Fibroblast of pulmonary artery (primary cell): Measurements from ENCODE around the gene TES.

Experiments
- DNase-seq: peaks from one replicate; pipeline ENCODE4 v3.0.0-alpha.2; 2010; ENCODE audit warnings: low read depth
- H3K4me3 ChIP-seq: replicated peaks from 2 replicates; pipeline ENCODE4 v1.5.1; 2011; ENCODE audit warnings: low read depth, mild to moderate bottlenecking, control low read depth, low read length, moderate library complexity
- TF ChIP-seq, protein P1 (sequence below): IDR thresholded peaks from 2 replicates; pipeline ENCODE4 v1.5.1; 2011; ENCODE audit warnings: mild to moderate bottlenecking, control low read depth, low read length, inconsistent platforms; ENCODE audit errors: missing control alignments

Gene TES

DNA sequence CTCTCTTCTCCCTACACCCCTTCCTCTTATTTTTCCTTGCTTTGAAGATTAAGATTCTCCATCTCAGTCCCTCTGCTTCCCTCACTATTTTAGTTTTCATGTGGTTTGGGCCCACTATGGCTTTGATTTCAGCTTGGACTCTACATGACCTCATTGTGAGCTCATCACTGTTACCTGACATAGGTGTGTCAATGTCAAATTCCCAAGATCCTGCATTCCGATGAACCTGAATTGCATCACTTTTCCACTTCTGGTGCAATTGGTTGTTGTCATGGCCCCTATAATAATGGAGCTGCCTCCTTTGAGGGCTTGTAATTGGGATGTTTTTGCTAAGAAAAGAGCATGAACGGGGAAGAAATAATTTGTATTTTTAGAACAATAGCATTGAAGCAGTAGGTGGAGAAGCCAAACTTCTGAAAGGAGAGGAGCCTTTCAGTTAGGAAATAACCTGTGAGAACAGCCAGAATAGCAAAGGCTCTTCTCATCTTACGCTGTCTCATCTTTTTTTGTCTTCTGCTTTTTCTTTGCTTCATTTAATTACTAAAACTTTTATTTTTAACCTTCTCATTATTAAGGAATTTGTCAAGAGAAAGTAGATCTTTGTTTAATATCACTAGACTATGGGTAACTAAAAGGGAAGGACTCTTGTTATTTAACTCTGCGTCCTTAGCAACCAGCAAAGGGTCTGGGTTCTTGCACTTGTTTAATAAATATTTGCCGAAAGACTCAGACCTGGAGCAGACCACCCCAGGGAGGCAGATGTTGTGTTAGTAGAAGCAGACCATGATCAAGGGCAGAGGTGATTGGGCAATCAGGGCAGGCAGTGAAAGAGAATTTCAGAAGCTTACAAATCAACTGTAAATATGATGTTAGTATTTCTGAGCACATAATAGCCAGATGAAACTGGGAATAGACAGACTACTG is 95.4 kb downstream of the TES start:
- TF ChIP-seq, protein P1, sequence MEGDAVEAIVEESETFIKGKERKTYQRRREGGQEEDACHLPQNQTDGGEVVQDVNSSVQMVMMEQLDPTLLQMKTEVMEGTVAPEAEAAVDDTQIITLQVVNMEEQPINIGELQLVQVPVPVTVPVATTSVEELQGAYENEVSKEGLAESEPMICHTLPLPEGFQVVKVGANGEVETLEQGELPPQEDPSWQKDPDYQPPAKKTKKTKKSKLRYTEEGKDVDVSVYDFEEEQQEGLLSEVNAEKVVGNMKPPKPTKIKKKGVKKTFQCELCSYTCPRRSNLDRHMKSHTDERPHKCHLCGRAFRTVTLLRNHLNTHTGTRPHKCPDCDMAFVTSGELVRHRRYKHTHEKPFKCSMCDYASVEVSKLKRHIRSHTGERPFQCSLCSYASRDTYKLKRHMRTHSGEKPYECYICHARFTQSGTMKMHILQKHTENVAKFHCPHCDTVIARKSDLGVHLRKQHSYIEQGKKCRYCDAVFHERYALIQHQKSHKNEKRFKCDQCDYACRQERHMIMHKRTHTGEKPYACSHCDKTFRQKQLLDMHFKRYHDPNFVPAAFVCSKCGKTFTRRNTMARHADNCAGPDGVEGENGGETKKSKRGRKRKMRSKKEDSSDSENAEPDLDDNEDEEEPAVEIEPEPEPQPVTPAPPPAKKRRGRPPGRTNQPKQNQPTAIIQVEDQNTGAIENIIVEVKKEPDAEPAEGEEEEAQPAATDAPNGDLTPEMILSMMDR, result no peak
- H3K4me3 ChIP-seq, result no peak overlapping the region
- DNase-seq, result no peak

DNA sequence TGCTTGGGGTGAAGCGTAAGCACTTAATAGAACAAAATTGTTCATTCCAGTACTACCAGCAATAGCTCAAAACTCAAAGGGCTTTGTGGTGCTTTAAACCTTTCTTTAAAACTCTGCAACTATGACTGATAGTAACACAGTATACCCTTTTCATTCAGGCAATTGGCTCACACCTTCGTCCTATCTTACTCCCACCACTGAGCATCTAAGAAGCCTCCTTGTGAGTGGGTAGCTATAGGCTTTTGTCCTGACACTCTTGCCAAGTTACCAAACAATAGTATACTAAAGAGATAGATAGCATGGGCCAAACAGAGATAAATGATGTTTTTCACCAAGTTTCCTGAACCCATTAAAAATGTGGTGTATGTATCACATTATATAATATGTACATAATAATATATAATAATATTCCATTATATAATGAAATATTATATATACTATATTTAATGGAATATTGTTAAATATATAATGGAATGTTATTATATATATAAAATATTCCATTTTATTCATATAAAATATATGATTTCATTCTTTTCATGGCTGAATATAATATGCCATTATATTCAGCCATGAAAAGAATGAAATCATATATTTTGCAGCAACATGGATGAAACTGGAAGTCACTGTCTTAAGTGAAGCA is 96.2 kb downstream of the TES start:
- no peak overlapping the region for H3K4me3 ChIP-seq
- no peak for DNase-seq
- TF ChIP-seq, protein P1, result no peak

DNA sequence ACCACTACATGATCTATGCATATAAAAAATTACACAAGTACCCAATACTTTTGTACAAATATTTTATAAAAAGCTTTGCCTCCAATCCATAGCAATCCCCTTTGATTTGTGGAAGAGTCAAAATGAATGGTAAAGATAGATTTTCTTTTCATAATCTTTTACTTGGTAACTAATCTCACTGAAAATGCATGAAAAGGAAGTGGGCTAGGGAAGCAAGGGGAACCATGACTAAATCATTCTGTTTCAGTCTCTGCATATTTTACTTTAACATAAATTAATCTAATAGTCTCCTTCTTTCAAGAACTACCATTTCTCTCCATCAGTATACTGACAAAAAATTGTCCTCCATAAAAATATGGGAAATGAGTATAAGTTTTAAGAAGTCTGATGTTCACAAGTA is 96.9 kb downstream of the TES start:
- TF ChIP-seq, protein P1, result no peak
- no peak for DNase-seq
- H3K4me3 ChIP-seq, result no peak overlapping the region
